T-cell (primary cell): ENCODE data around the gene DAP3. TPM values are rescaled to one million over a fixed set of nuclear protein-coding genes. Genes with fewer than 3 reads are reported as not detected.
"Not testable (repeated sequence)": the region's sequence is repeated elsewhere in the genome, so short reads cannot be mapped to it uniquely, and the experiment has no call there.

ENCODE experiments used
- ATAC-seq, 4 experiments: fragments of 200-7000 bp in 3 of 4; fragments of 150-1000 bp in 1 of 4; cut with Tn5 transposase; replicated peaks in 1 of 4; 1 replicate in 3 of 4; 2 replicates in 1 of 4; pipeline ENCODE4 v1.10.0; 2021; ENCODE audit warnings: moderate library complexity in 3 of 4, mild to moderate bottlenecking in 2 of 4, moderate number of reproducible peaks in 1 of 4
- CTCF ChIA-PET, 2 donors: fragments of 300-600 bp; sonication (Branson Sonifier 250); formaldehyde crosslinking; loops; one replicate each; lab custom pipeline; 2022; ENCODE audit warnings: antibody characterized with exemption in 2 of 2; lab: Charles Lee
- POLR2A ChIA-PET, 2 donors: fragments of 300-600 bp; sonication (Branson Sonifier 250); formaldehyde crosslinking; loops; one replicate each; lab custom pipeline; 2022; ENCODE audit warnings: antibody characterized with exemption in 2 of 2; lab: Charles Lee
- DNase-seq, 35 experiments: peaks; one replicate each; pipeline versions ENCODE4 v3.0.0 to v3.0.0-alpha.2; 2013 to 2023
- H3K27ac ChIP-seq: one replicate; pipeline ENCODE4 v1.5.1; 2013; ENCODE audit warnings: low read length
- H3K27me3 ChIP-seq, 2 experiments: replicated peaks in 1 of 2; 1 replicate in 1 of 2; 2 replicates in 1 of 2; pipeline versions ENCODE4 v1.6.1 to v1.7.0; 2013; ENCODE audit warnings: low read length in 1 of 2, mixed read lengths in 1 of 2; ENCODE audit not compliant: control insufficient read depth in 2 of 2, insufficient read depth in 2 of 2; ENCODE audit errors: extremely low read depth in 1 of 2
- H3K36me3 ChIP-seq, 2 donors: 1 replicate in 1 of 2; 2 replicates in 1 of 2; pipeline versions ENCODE4 v1.6.1 to v1.7.0; 2013; ENCODE audit warnings: low read length in 1 of 2; ENCODE audit not compliant: control insufficient read depth in 2 of 2, insufficient read depth in 1 of 2; ENCODE audit errors: extremely low read depth in 1 of 2
- H3K4me1 ChIP-seq, 2 experiments: 1 replicate in 1 of 2; 2 replicates in 1 of 2; pipeline versions ENCODE4 v1.6.1 to v1.7.0; 2013; ENCODE audit warnings: low read length in 2 of 2, mixed read lengths in 1 of 2; ENCODE audit not compliant: insufficient read depth in 2 of 2, control insufficient read depth in 1 of 2; ENCODE audit errors: extremely low read depth in 1 of 2
- H3K4me3 ChIP-seq, 2 donors: 1 replicate in 1 of 2; 2 replicates in 1 of 2; pipeline versions ENCODE4 v1.5.1 to v1.7.0; 2013; ENCODE audit warnings: mild to moderate bottlenecking in 2 of 2, low read length in 1 of 2, moderate library complexity in 1 of 2; ENCODE audit not compliant: control insufficient read depth in 1 of 2; ENCODE audit errors: extremely low read depth in 1 of 2
- H3K9me3 ChIP-seq: 2 replicates; pipeline ENCODE4 v1.7.0; 2013
- H3K27ac Mint-ChIP-seq, 2 donors: one replicate each; pipeline ENCODE4 v1.8.0; 2020 to 2021; ENCODE audit warnings: mild to moderate bottlenecking in 2 of 2, mixed read lengths in 2 of 2
- H3K27me3 Mint-ChIP-seq, 2 donors: one replicate each; pipeline ENCODE4 v1.8.0; 2021 to 2022; ENCODE audit warnings: mixed read lengths in 2 of 2
- H3K36me3 Mint-ChIP-seq: one replicate; pipeline ENCODE4 v1.8.0; 2021; ENCODE audit warnings: mixed read lengths
- H3K4me1 Mint-ChIP-seq, 3 donors: one replicate each; pipeline ENCODE4 v1.8.0; 2020 to 2022; ENCODE audit warnings: mixed read lengths in 3 of 3, mild to moderate bottlenecking in 1 of 3
- H3K4me3 Mint-ChIP-seq, 3 donors: one replicate each; pipeline ENCODE4 v1.8.0; 2020 to 2022; ENCODE audit warnings: mild to moderate bottlenecking in 3 of 3, mixed read lengths in 3 of 3, moderate library complexity in 3 of 3
- H3K9me3 Mint-ChIP-seq, 3 donors: one replicate each; pipeline ENCODE4 v1.8.0; 2020 to 2022; ENCODE audit warnings: mixed read lengths in 3 of 3
- WGBS: methylation state at CpG from one replicate; pipeline ENCODE4 v1.1.5; 2013; ENCODE audit warnings: missing lambda C conversion rate; ENCODE audit not compliant: insufficient coverage; 5-methylcytosine and 5-hydroxymethylcytosine counted together
- total RNA-seq, 35 experiments: library from RNA in 6 of 35; stranded (reverse) in 6 of 35; fragments of 120-200 nt in 1 of 35; gene quantifications; one replicate each; pipeline versions ENCODE4 v1.2.1 to v1.2.4 and lab custom pipeline; 2013 to 2026

The DAP3 gene
- total RNA-seq, 5 donors from 2014 or later (not counting 1 experiment from before 2014, with no cell fraction given), result 112 to 140 (median 133) TPM

GRCh38 chr1:155709391-155709790, 20.5 kb downstream of the DAP3 start:
- Mint-ChIP-seq H3K4me1 (peaks cover 15 to 21% (median 21%) of the 10 kb centered on the region in 3 donors), H3K36me3 (peaks cover 12% of the 10 kb centered on the region), H3K27ac (no peak overlapping the region), H3K9me3 (no peaks in the 10 kb centered on the region), H3K27me3 (no peaks in the 10 kb centered on the region), H3K4me3 (no peak overlapping the region)
- ChIA-PET CTCF (interaction anchor here in 1 of 2 donors (0.6 kb wide), 1 partner anchor 301 kb away, joined by 3 read pairs; no protein-coding TSS in a partner anchor), POLR2A (interaction anchor here (0.6 to 0.7 kb wide), 2 partner anchors 397 to 439 kb away, joined by 5 to 6 read pairs; no protein-coding TSS in a partner anchor)
- ATAC-seq (no peak), DNase-seq (no peak)
- Histone ChIP-seq H3K27ac (no peak overlapping the region), H3K4me3 (no peak overlapping the region), H3K27me3 (no peaks in the 10 kb centered on the region), H3K4me1 (peaks cover 0 to 3% of the 10 kb centered on the region in 2 experiments), H3K9me3 (no peaks in the 10 kb centered on the region), H3K36me3 (peaks cover 0 to 15% of the 10 kb centered on the region in 2 donors)
- WGBS, result 100% methylated on average over 1 of the region's 3 CpGs

GRCh38 chr1:155711457-155711856, 22.6 kb downstream of the DAP3 start:
- not testable (repeated sequence) for H3K9me3 ChIP-seq, H3K4me1 ChIP-seq, H3K4me3 Mint-ChIP-seq, ATAC-seq, H3K27ac Mint-ChIP-seq, DNase-seq, H3K27me3 ChIP-seq, H3K9me3 Mint-ChIP-seq, H3K4me3 ChIP-seq, H3K27me3 Mint-ChIP-seq, H3K27ac ChIP-seq
- CTCF ChIA-PET, result interaction anchor here in 1 of 2 donors (0.7 kb wide), 1 partner anchor 620 kb away, joined by 5 read pairs; no protein-coding TSS in a partner anchor
- WGBS, result no CpG with 5 or more reads among the region's 3 CpGs
- peaks cover 8 to 16% (median 9%) of the 10 kb centered on the region in 3 donors for H3K4me1 Mint-ChIP-seq
- peaks cover 0 to 18% of the 10 kb centered on the region in 2 donors for H3K36me3 ChIP-seq
- peaks cover 15% of the 10 kb centered on the region for H3K36me3 Mint-ChIP-seq
- POLR2A ChIA-PET, result interaction anchor here in 1 of 2 donors (0.7 kb wide), 1 partner anchor 30 kb away, joined by 3 read pairs; no protein-coding TSS in a partner anchor

GRCh38 chr1:155712636-155713035, 23.7 kb downstream of the DAP3 start:
- peak in 1 of 35 experiments; percentile 4 for DNase-seq
- H3K4me1 Mint-ChIP-seq, result peaks cover 5 to 21% (median 11%) of the 10 kb centered on the region in 3 donors
- H3K4me3 ChIP-seq, H3K4me3 Mint-ChIP-seq, H3K27me3 Mint-ChIP-seq, H3K9me3 Mint-ChIP-seq, H3K27me3 ChIP-seq, CTCF ChIA-PET, ATAC-seq, H3K9me3 ChIP-seq, POLR2A ChIA-PET, H3K27ac ChIP-seq, H3K4me1 ChIP-seq: not testable (repeated sequence)
- peaks cover 0 to 18% of the 10 kb centered on the region in 2 donors for H3K36me3 ChIP-seq
- H3K36me3 Mint-ChIP-seq, result peaks cover 15% of the 10 kb centered on the region
- 100% methylated on average over 1 of the region's 3 CpGs for WGBS
- H3K27ac Mint-ChIP-seq, result peak overlapping the region in 1 of 2 donors; percentile 11

- DNase-seq, result no peak
- Histone ChIP-seq H3K27ac (no peak overlapping the region), H3K27me3 (no peaks in the 10 kb centered on the region), H3K36me3 (peaks cover 0 to 18% of the 10 kb centered on the region in 2 donors), H3K4me1 (no peaks in the 10 kb centered on the region), H3K9me3 (no peaks in the 10 kb centered on the region), H3K4me3 (no peak overlapping the region)
- POLR2A ChIA-PET, result no interaction called here
- Mint-ChIP-seq H3K4me3 (no peak overlapping the region), H3K27ac (no peak overlapping the region), H3K27me3 (no peaks in the 10 kb centered on the region), H3K36me3 (peaks cover 15% of the 10 kb centered on the region), H3K9me3 (no peaks in the 10 kb centered on the region), H3K4me1 (peaks cover 1 to 19% (median 8%) of the 10 kb centered on the region in 3 donors)
- WGBS, result no CpG with 5 or more reads among the region's 2 CpGs
- ATAC-seq, result no peak
- CTCF ChIA-PET, result no interaction called here
Measured at GRCh38 chr1:155713075-155713474, 24.2 kb downstream of the DAP3 start.

- H3K4me3 Mint-ChIP-seq, H3K9me3 Mint-ChIP-seq, H3K27ac Mint-ChIP-seq, DNase-seq, H3K27me3 Mint-ChIP-seq, H3K27me3 ChIP-seq, H3K27ac ChIP-seq, ATAC-seq, H3K4me1 ChIP-seq, H3K4me3 ChIP-seq, H3K9me3 ChIP-seq: not testable (repeated sequence)
- ChIA-PET POLR2A (interaction anchor here (0.6 kb wide), 2 partner anchors 161 to 312 kb away, joined by 4 to 6 read pairs; no protein-coding TSS in a partner anchor), CTCF (interaction anchor here (0.6 to 0.7 kb wide), 2 partner anchors 16 to 334 kb away, joined by 3 read pairs; no protein-coding TSS in a partner anchor)
- 100% methylated on average over 2 of the region's 3 CpGs for WGBS
- peaks cover 0 to 20% of the 10 kb centered on the region in 2 donors for H3K36me3 ChIP-seq
- peaks cover 15% of the 10 kb centered on the region for H3K36me3 Mint-ChIP-seq
- H3K4me1 Mint-ChIP-seq, result peaks cover 0 to 15% (median 8%) of the 10 kb centered on the region in 3 donors
Measured at GRCh38 chr1:155715056-155715455, 26.2 kb downstream of the DAP3 start.

GRCh38 chr1:155715777-155716176, 26.9 kb downstream of the DAP3 start:
- Mint-ChIP-seq H3K27me3 (no peaks in the 10 kb centered on the region), H3K4me3 (no peak overlapping the region), H3K36me3 (peaks cover 13% of the 10 kb centered on the region), H3K9me3 (no peaks in the 10 kb centered on the region), H3K27ac (no peak overlapping the region), H3K4me1 (peaks cover 0 to 15% (median 8%) of the 10 kb centered on the region in 3 donors)
- no peak overlapping the region for H3K4me3 ChIP-seq
- ChIA-PET CTCF (interaction anchor here (0.6 to 0.7 kb wide), 2 partner anchors 16 to 335 kb away, joined by 3 read pairs; no protein-coding TSS in a partner anchor), POLR2A (interaction anchor here in 1 of 2 donors (0.6 kb wide), 1 partner anchor 312 kb away, joined by 6 read pairs; no protein-coding TSS in a partner anchor)
- no peaks in the 10 kb centered on the region for H3K27me3 ChIP-seq
- peaks cover 0 to 20% of the 10 kb centered on the region in 2 donors for H3K36me3 ChIP-seq
- no peak overlapping the region for H3K27ac ChIP-seq
- no peaks in the 10 kb centered on the region for H3K9me3 ChIP-seq
- ATAC-seq (no peak), DNase-seq (no peak)
- H3K4me1 ChIP-seq, result no peaks in the 10 kb centered on the region
- WGBS, result 100% methylated on average over 3 of the region's 5 CpGs
